GM21619 (cell line): ENCODE data around the gene VTI1A.

Experiments used
- ATAC-seq: cut with Tn5 transposase; IDR thresholded peaks from one replicate; pipeline ENCODE4 v1.9.1; 2021; ENCODE audit not compliant: unreplicated experiment

VTI1A gene

GRCh38 chr10:112671743-112672142, 224.7 kb downstream of the VTI1A start:
- ATAC-seq: no peak

- ATAC-seq: no peak
Observed at GRCh38 chr10:112672706-112673105, 225.7 kb downstream of the VTI1A start.

GRCh38 chr10:112675560-112676083, 228.6 kb downstream of the VTI1A start:
- no peak for ATAC-seq

- no peak for ATAC-seq
Observed at GRCh38 chr10:112677689-112678088, 230.7 kb downstream of the VTI1A start.

GRCh38 chr10:112678581-112678980, 231.6 kb downstream of the VTI1A start:
- no peak for ATAC-seq

- no peak for ATAC-seq
Observed at GRCh38 chr10:112678987-112679386, 232.0 kb downstream of the VTI1A start.

- no peak for ATAC-seq
Observed at GRCh38 chr10:112679392-112679791, 232.4 kb downstream of the VTI1A start.

- ATAC-seq: no peak
Observed at GRCh38 chr10:112680586-112680985, 233.6 kb downstream of the VTI1A start.

GRCh38 chr10:112687647-112688046, 240.6 kb downstream of the VTI1A start:
- ATAC-seq: no peak

GRCh38 chr10:112689327-112690072, 242.5 kb downstream of the VTI1A start:
- ATAC-seq: no peak

GRCh38 chr10:112695539-112695938, 248.5 kb downstream of the VTI1A start:
- no peak for ATAC-seq

GRCh38 chr10:112696592-112696991, 249.6 kb downstream of the VTI1A start:
- ATAC-seq: no peak

GRCh38 chr10:112698133-112698817, 251.3 kb downstream of the VTI1A start:
- ATAC-seq: no peak

GRCh38 chr10:112698818-112699164, 251.8 kb downstream of the VTI1A start:
- no peak for ATAC-seq

GRCh38 chr10:112700215-112700671, 253.2 kb downstream of the VTI1A start:
- no peak for ATAC-seq

GRCh38 chr10:112701211-112701877, 254.3 kb downstream of the VTI1A start:
- no peak for ATAC-seq

- ATAC-seq: no peak
Observed at GRCh38 chr10:112701878-112702255, 254.9 kb downstream of the VTI1A start.

- no peak for ATAC-seq
Observed at GRCh38 chr10:112706577-112706976, 259.6 kb downstream of the VTI1A start.

- ATAC-seq: no peak
Observed at GRCh38 chr10:112708461-112708860, 261.4 kb downstream of the VTI1A start.

GRCh38 chr10:112710528-112710927, 263.5 kb downstream of the VTI1A start:
- ATAC-seq: no peak

GRCh38 chr10:112711366-112711765, 264.4 kb downstream of the VTI1A start:
- no peak for ATAC-seq

GRCh38 chr10:112712536-112712935, 265.5 kb downstream of the VTI1A start:
- no peak for ATAC-seq
